ENCODE results near the gene KHDRBS2.

GRCh38 chr6:62057300-62057699 lies 228.7 kb downstream of the KHDRBS2 start:
- no peak for TF ChIP-seq POLR2A (IDR thresholded peaks at IDR 0.05)
- TF ChIP-seq, protein P1, sequence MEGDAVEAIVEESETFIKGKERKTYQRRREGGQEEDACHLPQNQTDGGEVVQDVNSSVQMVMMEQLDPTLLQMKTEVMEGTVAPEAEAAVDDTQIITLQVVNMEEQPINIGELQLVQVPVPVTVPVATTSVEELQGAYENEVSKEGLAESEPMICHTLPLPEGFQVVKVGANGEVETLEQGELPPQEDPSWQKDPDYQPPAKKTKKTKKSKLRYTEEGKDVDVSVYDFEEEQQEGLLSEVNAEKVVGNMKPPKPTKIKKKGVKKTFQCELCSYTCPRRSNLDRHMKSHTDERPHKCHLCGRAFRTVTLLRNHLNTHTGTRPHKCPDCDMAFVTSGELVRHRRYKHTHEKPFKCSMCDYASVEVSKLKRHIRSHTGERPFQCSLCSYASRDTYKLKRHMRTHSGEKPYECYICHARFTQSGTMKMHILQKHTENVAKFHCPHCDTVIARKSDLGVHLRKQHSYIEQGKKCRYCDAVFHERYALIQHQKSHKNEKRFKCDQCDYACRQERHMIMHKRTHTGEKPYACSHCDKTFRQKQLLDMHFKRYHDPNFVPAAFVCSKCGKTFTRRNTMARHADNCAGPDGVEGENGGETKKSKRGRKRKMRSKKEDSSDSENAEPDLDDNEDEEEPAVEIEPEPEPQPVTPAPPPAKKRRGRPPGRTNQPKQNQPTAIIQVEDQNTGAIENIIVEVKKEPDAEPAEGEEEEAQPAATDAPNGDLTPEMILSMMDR (IDR thresholded peaks at IDR 0.05): no peak
